HFFc6 (cell line): ENCODE measurements around the gene SWAP70. TPM values are rescaled to one million over a fixed set of nuclear protein-coding genes. Genes with fewer than 3 reads are reported as not detected.

ENCODE experiments used
- DNase-seq: peaks from one replicate; pipeline ENCODE4 v3.0.0-alpha.2; 2018
- H3K27ac Mint-ChIP-seq: 2 replicates; pipeline ENCODE4 v1.8.0; 2020; ENCODE audit warnings: mild to moderate bottlenecking, mixed read lengths
- H3K27me3 Mint-ChIP-seq: 2 replicates; pipeline ENCODE4 v1.8.0; 2021; ENCODE audit warnings: mild to moderate bottlenecking, moderate library complexity, mixed read lengths; ENCODE audit not compliant: insufficient read depth
- H3K36me3 Mint-ChIP-seq: 2 replicates; pipeline ENCODE4 v1.8.0; 2021; ENCODE audit warnings: low read depth, mixed read lengths
- H3K4me1 Mint-ChIP-seq: 2 replicates; pipeline ENCODE4 v1.8.0; 2020; ENCODE audit warnings: low read depth, mixed read lengths
- H3K4me3 Mint-ChIP-seq: 2 replicates; pipeline ENCODE4 v1.8.0; 2020; ENCODE audit warnings: mild to moderate bottlenecking, moderate library complexity, mixed read lengths
- H3K9me3 Mint-ChIP-seq: 2 replicates; pipeline ENCODE4 v1.8.0; 2020; ENCODE audit warnings: mild to moderate bottlenecking, mixed read lengths
- CTCF ChIP-seq: fragments of 200-600 bp; sonication (generic); IDR thresholded peaks from 2 replicates; pipeline ENCODE4 v1.5.0; 2021; ENCODE audit warnings: antibody characterized with exemption, mild to moderate bottlenecking
- total RNA-seq, 6 experiments: library from RNA; stranded (reverse); fragmentation: NEBNext Ultra II Directional; extraction: Animal tissue kit (Norgen Biotek cat#: 25700); gene quantifications; 2 replicates in 1 of 6; 3 replicates in 5 of 6; pipeline ENCODE4 v1.2.3, GENCODE V29; 2021

SWAP70 gene
- total RNA-seq, 6 experiments from 2014 or later: 32.0 to 44.6 (median 37.0) TPM

DNA sequence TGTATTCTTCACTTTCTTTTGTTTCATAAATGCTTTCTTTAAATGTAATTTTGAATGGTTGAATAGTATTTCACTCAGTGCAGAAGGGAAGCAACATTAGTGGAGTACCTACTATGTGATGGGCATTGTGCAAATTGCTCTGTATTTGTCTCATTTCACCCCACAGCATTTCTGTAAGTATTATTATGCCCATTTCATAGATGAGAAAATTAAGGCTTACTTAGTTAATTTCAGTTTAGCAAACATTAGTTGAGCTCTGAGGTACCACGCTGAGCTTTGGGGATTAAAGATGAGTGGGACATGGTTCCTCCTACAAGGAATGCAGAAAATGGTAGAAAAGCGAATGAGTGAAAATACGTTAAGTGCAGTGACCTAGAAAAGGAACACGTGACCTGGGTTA is 58.1 kb downstream of the SWAP70 start:
- Mint-ChIP-seq H3K27me3 (no peaks in the 10 kb centered on the region), H3K4me3 (no peak overlapping the region), H3K9me3 (no peaks in the 10 kb centered on the region), H3K4me1 (peaks cover 43% of the 10 kb centered on the region), H3K36me3 (peaks cover 15% of the 10 kb centered on the region), H3K27ac (no peak overlapping the region)
- no peak for DNase-seq
- TF ChIP-seq CTCF: no peak

DNA sequence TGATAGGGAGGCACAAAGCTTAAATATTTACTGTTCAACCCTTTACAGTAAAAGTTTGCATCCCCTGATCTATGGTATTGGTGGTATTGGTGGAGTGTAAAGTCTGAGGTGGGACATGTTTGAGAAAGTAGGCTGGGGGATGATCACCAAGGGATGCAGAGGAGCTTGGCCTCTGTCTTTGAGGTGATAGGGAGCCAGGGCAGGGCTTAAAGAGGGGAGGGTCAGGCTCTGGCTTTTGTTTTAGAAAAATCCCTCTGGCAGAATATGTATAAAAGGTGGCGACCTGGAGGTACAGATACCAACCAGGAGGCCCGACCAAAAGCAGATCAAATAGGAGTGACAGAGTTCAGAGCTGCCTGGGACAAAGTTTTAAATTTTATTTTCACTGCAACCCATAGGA is 59.0 kb downstream of the SWAP70 start:
- DNase-seq: no peak
- no peak for TF ChIP-seq CTCF
- Mint-ChIP-seq H3K36me3 (peaks cover 18% of the 10 kb centered on the region), H3K9me3 (no peaks in the 10 kb centered on the region), H3K27ac (no peak overlapping the region; the same call in 1 of the 2 replicates), H3K4me1 (peaks cover 38% of the 10 kb centered on the region), H3K27me3 (no peaks in the 10 kb centered on the region), H3K4me3 (no peak overlapping the region)

GRCh38 chr11:9726321-9727022 is 62.6 kb downstream of the SWAP70 start:
- H3K9me3 Mint-ChIP-seq: no peaks in the 10 kb centered on the region
- TF ChIP-seq CTCF: peak; percentile 18; the same call in 1 of the 2 replicates
- peak overlapping the region; percentile 85 for H3K27ac Mint-ChIP-seq

DNA sequence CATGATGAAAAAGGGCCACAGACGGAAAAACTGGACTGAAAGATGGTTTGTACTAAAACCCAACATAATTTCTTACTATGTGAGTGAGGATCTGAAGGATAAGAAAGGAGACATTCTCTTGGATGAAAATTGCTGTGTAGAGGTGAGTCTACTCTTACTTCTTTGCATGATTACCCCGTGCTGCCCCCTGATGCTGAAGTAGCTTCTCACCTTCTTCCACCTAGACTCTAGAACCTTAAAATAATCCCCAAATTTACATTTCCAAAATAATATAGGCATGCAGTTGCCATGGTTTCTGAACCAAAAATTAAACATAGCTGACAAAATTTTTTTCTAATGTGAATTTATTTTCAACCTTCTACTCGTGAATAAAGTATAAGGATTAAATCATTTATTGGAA is 64.2 kb downstream of the SWAP70 start:
- H3K27ac Mint-ChIP-seq: no peak overlapping the region; the same call in 1 of the 2 replicates
- no peaks in the 10 kb centered on the region for H3K9me3 Mint-ChIP-seq
- peaks cover 29% of the 10 kb centered on the region for H3K4me1 Mint-ChIP-seq
- TF ChIP-seq CTCF: no peak
- DNase-seq: no peak
- no peaks in the 10 kb centered on the region for H3K27me3 Mint-ChIP-seq
- no peak overlapping the region for H3K4me3 Mint-ChIP-seq
- peaks cover 19% of the 10 kb centered on the region for H3K36me3 Mint-ChIP-seq

More at GRCh38 chr11:9726321-9727022, 62.6 kb downstream of the SWAP70 start:
- peaks cover 32% of the 10 kb centered on the region for H3K4me1 Mint-ChIP-seq
- DNase-seq: peak; percentile 61
- H3K27me3 Mint-ChIP-seq: no peaks in the 10 kb centered on the region
- peak overlapping the region; percentile 33; the same call in 1 of the 2 replicates for H3K4me3 Mint-ChIP-seq
- H3K36me3 Mint-ChIP-seq: peaks cover 13% of the 10 kb centered on the region

DNA sequence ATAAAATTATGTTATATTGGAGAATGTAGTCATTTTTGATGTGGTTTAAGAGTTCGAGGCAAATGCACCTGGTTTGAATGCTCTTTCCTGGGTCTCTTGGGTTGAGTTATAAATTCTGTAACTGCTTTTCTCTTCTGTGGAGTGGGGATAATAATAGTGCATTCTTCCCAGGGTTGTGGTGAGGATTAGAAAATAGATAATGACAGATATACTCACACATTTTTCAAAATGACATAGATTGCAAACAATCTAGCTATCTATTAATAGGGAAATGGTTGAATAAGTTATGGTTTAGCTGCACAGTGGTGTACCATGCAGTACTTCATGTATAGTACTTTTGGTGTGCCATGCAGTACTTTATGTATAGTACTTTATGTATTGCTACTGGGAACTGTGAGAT is 67.4 kb downstream of the SWAP70 start:
- H3K36me3 Mint-ChIP-seq: peaks cover 44% of the 10 kb centered on the region
- TF ChIP-seq CTCF: no peak
- no peak for DNase-seq
- peaks cover 22% of the 10 kb centered on the region for H3K4me1 Mint-ChIP-seq
- H3K27ac Mint-ChIP-seq: no peak overlapping the region
- no peak overlapping the region for H3K4me3 Mint-ChIP-seq
- H3K9me3 Mint-ChIP-seq: no peaks in the 10 kb centered on the region
- no peaks in the 10 kb centered on the region for H3K27me3 Mint-ChIP-seq
